ACC112 (cell line): ENCODE results near the gene FARSA.
A peak's percentile ranks its signal among the peaks of the same experiment; 100 is the strongest.
"Not testable (repeated sequence)": the region's sequence is repeated elsewhere in the genome, so short reads cannot be mapped to it uniquely, and the experiment has no call there.

ENCODE experiments used
- H2AFZ ChIP-seq: fragments of 200-600 bp; sonication (generic); one replicate; pipeline ENCODE4 v1.6.0; 2017; ENCODE audit warnings: antibody characterized with exemption, low read length; ENCODE audit not compliant: unreplicated experiment
- H3K27ac ChIP-seq: fragments of 200-600 bp; sonication (generic); 2 replicates; pipeline ENCODE4 v1.5.1; 2014; ENCODE audit warnings: low read depth, mild to moderate bottlenecking, antibody characterized with exemption, low read length, moderate library complexity
- H3K27me3 ChIP-seq: fragments of 200-600 bp; sonication (generic); 2 replicates; pipeline ENCODE4 v1.6.1; 2014; ENCODE audit warnings: mild to moderate bottlenecking, antibody characterized with exemption, low read length, moderate library complexity, mixed read lengths; ENCODE audit not compliant: insufficient read depth
- H3K36me3 ChIP-seq: fragments of 200-600 bp; sonication (generic); 2 replicates; pipeline ENCODE4 v1.6.1; 2016; ENCODE audit warnings: mild to moderate bottlenecking, antibody characterized with exemption, low read length, moderate library complexity, mixed read lengths; ENCODE audit not compliant: insufficient read depth
- H3K4me1 ChIP-seq: fragments of 200-600 bp; sonication (generic); one replicate; pipeline ENCODE4 v1.6.1; 2016; ENCODE audit warnings: low read length, mixed read lengths; ENCODE audit not compliant: insufficient read depth, unreplicated experiment, control insufficient read depth
- H3K4me3 ChIP-seq: fragments of 200-600 bp; sonication (generic); 2 replicates; pipeline ENCODE4 v1.5.1; 2014; ENCODE audit warnings: mild to moderate bottlenecking, low read depth, low read length
- H3K79me2 ChIP-seq: fragments of 200-600 bp; sonication (generic); one replicate; pipeline ENCODE4 v1.6.0; 2016; ENCODE audit warnings: low read length; ENCODE audit not compliant: control insufficient read depth, unreplicated experiment, insufficient read depth

Gene FARSA

DNA sequence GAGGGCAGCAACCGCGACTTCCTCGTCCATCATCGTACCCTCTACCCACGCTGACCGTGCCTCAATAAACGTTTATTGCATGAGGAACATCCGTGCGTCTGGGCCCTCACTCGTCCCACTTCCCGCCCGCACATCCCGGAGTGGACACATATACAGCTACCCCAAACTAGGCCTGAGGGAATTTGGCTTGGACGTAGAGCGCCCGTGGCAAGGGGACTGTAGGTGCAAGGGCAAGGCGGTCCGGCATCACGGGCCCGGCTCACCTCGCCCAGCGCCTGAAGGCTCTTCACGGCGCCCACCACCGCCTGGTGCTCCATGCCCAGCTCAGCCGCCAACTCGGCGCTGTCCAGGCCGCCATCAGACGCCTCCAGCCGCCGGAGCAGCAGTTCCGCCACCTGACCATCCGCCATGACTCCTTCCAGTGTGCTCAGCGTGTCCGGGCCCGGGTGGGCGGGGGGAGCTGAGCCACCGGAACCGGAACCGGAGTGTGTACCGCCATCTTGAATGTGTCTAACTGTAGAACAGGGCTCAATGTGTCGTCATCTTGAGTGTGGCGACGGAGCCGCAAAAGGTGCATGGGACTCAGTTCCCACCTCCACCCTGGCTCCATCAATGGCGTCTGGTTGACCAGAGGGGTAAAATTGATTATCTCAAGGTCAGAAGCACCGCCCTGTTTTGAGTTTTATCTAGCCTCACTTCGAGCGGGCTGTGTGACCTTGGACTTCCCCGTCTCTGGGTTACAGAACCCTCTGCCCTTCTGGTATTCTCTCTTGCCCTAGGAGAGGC lies at the start of gene FARSA:
TSS of gene FARSA (minus strand) at position 425 of the 786 bp plus-strand sequence. CDS start at position 410, 15 bp downstream.
- peak within 1 kb of the TSS; percentile 30; the same call in 1 of the 2 replicates for H3K27ac ChIP-seq
- peak within 1 kb of the TSS; percentile 95 for H3K4me3 ChIP-seq
- H2AFZ ChIP-seq: peak within 1 kb of the TSS; percentile 95
- H3K27me3 ChIP-seq: no peaks in the 10 kb centered on the region
- peaks cover 4% of the 10 kb centered on the region; the same call in 1 of the 2 replicates for H3K36me3 ChIP-seq
- peaks cover 9% of the 10 kb centered on the region for H3K4me1 ChIP-seq
- peaks cover 31% of the 10 kb centered on the region for H3K79me2 ChIP-seq

DNA sequence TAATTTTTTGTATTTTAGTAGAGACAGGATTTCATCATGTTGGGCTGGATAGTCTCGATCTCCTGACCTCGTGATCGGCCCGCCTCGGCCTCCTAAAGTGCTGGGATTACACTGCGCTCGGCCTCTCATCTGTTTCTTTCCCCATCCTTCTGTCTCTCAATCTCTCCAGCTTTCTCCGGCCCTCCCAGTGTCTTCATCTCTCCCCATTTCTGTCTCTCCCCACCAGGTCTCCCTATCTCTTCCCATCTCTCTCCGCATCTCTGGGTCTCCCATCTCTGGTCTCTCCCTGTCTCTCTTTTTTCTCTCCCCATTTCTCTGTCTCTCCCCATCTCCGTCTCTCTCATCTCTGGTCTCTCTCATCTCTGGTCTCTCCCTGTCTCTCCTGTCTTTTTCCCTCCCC lies 49.6 kb upstream of the FARSA start:
- no peaks in the 10 kb centered on the region for H3K36me3 ChIP-seq
- H3K27me3 ChIP-seq: no peaks in the 10 kb centered on the region
- no peaks in the 10 kb centered on the region for H3K4me1 ChIP-seq
- H3K79me2 ChIP-seq: no peaks in the 10 kb centered on the region
- H3K27ac ChIP-seq: no peak overlapping the region
- H3K4me3 ChIP-seq: peak overlapping the region; percentile 67
- H2AFZ ChIP-seq: peak overlapping the region; percentile 62

DNA sequence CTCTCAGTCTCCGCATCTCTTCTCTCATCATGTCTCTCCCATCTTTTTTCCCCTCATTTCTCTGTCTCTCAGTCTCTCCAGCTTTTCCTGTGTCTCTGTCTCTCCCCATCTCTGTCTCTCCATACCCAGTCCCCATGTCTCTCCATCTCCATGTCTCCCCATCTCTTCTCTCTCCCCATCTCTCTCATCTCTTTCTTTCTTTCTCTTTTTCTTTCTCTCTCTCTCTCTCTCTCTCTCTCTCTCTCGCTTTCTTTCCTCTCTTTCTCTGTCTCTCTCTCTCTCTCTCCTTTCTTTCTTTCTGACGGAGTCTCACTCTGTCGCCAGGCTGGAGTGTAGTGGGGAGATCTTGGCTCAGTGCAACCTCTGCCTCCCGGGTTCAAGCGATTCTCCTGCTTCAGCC lies 49.1 kb upstream of the FARSA start:
- H2AFZ ChIP-seq: no peak overlapping the region
- H3K36me3 ChIP-seq: no peaks in the 10 kb centered on the region
- H3K79me2 ChIP-seq: no peaks in the 10 kb centered on the region
- H3K27ac ChIP-seq: no peak overlapping the region
- no peaks in the 10 kb centered on the region for H3K27me3 ChIP-seq
- no peaks in the 10 kb centered on the region for H3K4me1 ChIP-seq
- H3K4me3 ChIP-seq: no peak overlapping the region

DNA sequence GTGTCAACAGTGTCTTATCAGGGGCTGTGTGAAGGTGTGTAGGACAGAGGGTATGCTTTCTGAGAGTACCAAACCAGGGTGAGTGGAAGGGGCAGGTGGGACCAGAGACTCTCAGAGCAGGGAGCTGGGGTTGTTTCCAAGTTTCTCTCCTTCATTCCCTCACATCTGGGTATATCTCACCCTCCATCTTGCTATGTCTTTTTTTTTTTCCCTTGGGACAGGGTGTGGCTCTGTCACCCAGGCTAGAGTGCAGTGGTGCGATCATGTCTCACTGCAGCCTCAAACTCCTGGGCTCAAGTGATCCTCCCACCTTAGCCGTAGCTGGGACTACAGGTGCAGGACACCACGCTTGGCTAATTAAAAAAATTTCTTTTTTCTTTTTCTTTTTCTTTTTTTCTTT lies 46.5 kb upstream of the FARSA start:
- no peak overlapping the region for H2AFZ ChIP-seq
- H3K27me3 ChIP-seq: no peaks in the 10 kb centered on the region
- H3K27ac ChIP-seq: no peak overlapping the region
- H3K79me2 ChIP-seq: no peaks in the 10 kb centered on the region
- H3K4me3 ChIP-seq: no peak overlapping the region
- no peaks in the 10 kb centered on the region for H3K4me1 ChIP-seq
- no peaks in the 10 kb centered on the region for H3K36me3 ChIP-seq

DNA sequence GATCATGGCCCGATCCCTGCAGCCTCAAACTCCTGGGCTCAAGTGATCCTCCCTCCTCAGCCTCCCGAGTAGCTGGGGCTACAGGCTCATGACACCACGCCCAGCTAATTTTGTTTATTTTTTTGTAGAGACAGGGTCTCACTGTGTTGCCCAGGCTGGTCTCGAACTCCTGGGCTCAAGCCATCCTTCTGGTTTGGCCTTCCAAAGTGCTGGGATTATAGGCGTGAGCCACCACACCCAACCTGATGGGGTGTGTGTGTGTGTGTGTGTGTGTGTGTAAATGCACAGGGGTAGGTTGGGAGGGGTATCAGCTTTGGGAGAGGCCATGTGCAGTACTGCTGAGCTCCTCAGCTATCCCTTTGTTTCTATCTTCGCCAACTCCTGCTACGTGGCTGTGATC lies 42.6 kb upstream of the FARSA start:
- not testable (repeated sequence) for H3K36me3 ChIP-seq, H3K27me3 ChIP-seq, H3K27ac ChIP-seq, H3K79me2 ChIP-seq, H3K4me3 ChIP-seq, H2AFZ ChIP-seq, H3K4me1 ChIP-seq

DNA sequence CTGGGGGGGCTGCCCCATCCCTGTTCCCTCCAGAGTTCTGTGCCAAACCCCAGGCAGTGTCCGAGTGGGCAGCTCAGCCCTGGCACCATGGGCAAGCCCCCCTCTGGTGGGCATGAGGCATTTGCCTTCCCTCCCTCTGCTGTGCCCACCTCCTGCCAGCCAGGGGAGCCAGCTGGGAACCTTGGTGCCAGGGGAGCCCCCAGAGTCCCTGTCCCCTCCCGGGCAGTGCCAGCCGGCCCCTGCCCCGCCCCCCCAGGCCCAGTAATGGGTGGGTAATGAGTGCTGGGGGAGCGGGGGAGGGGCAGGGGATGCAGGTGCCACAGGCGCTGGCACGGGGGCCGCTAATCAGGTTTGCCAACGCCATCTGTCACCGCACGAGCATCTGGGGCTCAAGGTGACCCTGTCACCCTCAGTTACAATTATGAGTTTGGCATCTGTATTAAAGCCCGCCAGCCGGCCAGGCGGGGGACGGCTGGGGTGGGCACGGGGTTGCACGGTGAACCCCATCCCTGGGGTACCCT lies 41.8 kb upstream of the FARSA start:
- Histone ChIP-seq H3K27ac (no peak overlapping the region), H2AFZ (no peak overlapping the region), H3K27me3 (no peaks in the 10 kb centered on the region), H3K4me1 (no peaks in the 10 kb centered on the region), H3K79me2 (no peaks in the 10 kb centered on the region), H3K4me3 (no peak overlapping the region), H3K36me3 (no peaks in the 10 kb centered on the region)

DNA sequence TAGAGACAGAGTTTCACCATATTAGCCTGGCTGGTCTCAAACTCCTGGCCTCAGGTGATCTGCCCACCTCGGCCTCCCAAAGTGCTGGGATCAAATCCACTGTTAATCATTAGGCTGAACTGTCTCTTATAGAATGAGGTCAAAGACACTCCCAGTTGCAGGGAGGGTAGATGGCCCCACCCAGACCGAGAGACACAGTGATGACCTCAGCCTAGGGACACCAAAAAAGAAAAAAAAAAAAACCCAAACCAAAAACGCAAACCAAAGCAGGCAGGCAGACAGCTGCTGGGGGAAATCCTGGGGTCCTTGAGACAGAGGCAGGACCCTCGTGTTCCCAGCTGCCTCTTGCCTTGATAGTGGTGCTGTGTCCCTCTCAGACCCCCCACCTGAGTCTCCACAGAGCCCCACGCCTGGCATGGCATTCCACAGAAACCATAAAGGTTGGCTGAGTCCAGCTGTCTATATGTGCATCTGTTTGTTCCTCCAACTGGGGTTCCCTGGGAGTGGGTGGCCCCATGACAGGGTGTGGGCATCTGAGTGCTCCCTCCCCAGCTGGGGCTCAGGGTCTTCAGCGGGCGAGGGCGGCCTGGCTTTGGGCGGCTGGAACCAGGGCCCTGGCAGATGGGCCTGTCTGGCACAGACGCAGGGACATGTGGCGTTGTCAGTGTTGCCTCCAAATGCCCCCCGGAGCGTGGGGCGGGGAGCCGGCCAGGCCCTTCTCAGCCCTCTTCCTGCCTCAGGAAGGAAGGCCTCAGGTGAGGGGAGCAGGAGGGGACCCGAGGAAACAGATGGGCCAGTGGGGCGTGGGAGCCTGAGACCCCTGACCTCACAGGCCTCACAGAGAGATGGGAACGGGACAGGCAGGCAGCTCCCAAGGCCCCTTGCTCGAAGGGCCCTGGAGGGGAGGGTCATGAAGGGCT lies 41.0 kb upstream of the FARSA start:
- Histone ChIP-seq H3K4me1 (no peaks in the 10 kb centered on the region), H3K27ac (no peak overlapping the region), H3K27me3 (no peaks in the 10 kb centered on the region), H3K79me2 (no peaks in the 10 kb centered on the region), H3K4me3 (no peak overlapping the region), H2AFZ (no peak overlapping the region), H3K36me3 (no peaks in the 10 kb centered on the region)

DNA sequence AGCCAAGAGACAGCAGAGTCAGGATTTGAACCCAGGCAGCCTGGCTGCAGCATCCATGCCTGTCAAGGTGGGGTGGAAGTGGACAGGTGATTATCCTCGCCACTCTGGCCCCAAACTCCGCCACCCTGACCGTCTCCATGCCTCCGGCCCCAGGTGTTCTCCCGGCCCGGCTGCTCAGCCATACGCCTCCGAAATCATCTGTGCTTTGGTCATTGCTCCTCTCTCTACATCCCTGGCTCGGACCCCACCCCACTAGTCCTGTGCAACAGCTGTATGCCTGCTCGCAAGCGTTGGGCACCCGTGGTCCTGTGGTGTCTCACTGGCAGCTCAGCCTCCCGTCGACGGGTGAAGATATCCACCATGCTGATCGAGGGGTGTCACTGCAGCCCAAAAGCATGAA lies 39.7 kb upstream of the FARSA start:
- no peaks in the 10 kb centered on the region for H3K27me3 ChIP-seq
- no peaks in the 10 kb centered on the region for H3K36me3 ChIP-seq
- H3K79me2 ChIP-seq: no peaks in the 10 kb centered on the region
- no peak overlapping the region for H3K27ac ChIP-seq
- H2AFZ ChIP-seq: no peak overlapping the region
- no peaks in the 10 kb centered on the region for H3K4me1 ChIP-seq
- no peak overlapping the region for H3K4me3 ChIP-seq

DNA sequence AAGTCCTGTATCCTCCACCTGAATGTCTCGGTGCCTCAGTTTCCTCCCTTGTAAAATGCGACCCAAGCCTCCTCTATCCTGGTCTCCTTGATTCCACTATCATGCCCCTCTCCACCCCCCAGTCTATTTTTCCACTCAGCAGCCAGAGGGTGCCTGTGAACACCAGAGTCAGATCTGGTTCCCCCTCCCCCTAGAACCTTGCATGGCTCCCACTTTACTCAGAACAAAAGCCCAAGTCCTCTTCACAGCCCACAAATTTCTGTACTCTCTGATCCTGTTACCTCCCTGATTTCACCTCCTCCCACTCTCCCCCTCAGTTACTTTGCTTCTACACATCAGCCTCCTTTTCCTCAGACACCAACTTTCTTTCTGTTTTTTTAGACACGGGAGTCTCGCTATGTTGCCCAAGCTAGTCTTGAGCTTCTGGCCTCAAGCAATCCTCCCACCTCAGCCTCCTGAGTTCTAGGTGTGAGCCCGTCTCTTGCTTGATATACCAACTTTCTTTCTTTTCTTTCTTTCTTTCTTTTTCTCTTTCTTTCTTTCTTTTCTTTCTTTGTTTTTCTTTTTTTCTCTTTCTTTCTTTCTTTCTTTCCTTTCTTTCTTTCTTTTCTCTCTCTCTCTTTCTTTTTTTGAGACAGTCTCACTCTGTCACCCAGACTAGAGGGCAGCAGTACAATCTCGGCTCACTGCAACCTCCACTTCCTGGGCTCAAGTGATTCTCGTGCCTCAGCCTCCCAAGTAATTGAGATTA lies 36.7 kb upstream of the FARSA start:
- Histone ChIP-seq H3K4me1 (no peaks in the 10 kb centered on the region), H3K27me3 (no peaks in the 10 kb centered on the region), H3K79me2 (no peaks in the 10 kb centered on the region), H3K36me3 (no peaks in the 10 kb centered on the region), H3K4me3 (no peak overlapping the region), H2AFZ (no peak overlapping the region), H3K27ac (no peak overlapping the region)

DNA sequence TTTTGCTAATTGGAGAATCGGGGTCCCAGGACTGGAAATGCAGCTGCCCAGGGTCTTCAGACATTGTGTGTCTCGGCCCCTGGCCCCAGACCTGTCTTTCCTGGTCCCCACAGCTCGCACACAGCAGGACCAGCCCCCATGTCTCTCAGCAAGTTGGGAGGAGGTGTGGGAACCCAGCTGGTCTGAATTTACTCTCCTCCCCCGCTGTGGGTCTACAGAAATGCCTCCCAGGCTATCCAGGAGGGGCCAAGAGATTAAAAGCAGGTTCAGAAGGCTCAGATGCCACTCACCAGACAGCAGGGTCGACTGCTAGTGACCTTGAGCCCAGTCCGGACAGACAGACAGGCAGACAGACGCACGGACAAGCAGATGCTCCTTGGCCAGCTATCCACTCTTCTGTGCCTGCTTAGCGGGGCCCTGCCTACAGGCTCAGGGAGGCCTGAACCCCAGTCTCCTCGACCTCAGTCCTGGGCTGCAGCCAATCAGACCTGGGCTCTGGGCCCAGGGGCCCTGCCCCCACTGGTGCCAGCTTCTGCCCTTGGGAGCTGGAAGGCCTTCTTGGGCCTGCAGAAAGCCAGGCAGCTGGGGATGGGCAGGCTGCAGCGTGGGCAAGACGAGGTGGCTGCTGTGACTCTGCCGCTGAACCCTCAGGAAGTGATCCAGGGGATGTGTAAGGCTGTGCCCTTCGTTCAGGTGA lies 35.9 kb upstream of the FARSA start, which contains the start of gene DAND5:
TSS of gene DAND5 (plus strand) at position 285 of the 697 bp plus-strand sequence. CDS start at position 370, 85 bp downstream.
- no peak within 1 kb of the TSS for H2AFZ ChIP-seq
- H3K4me1 ChIP-seq: no peaks in the 10 kb centered on the region
- no peaks in the 10 kb centered on the region for H3K27me3 ChIP-seq
- no peaks in the 10 kb centered on the region for H3K36me3 ChIP-seq
- no peaks in the 10 kb centered on the region for H3K79me2 ChIP-seq
- H3K27ac ChIP-seq: no peak within 1 kb of the TSS
- H3K4me3 ChIP-seq: no peak within 1 kb of the TSS
